Activated CD8-positive, alpha-beta memory T cell treated with anti-CD3 and anti-CD28 coated beads, Interleukin-2, amount 50 U/mL, for 48 hours (primary cell): ENCODE results near the gene ZNF710.

Experiments used
- DNase-seq: peaks from one replicate; pipeline ENCODE4 v3.0.0-alpha.2; 2020

ZNF710 gene

DNA sequence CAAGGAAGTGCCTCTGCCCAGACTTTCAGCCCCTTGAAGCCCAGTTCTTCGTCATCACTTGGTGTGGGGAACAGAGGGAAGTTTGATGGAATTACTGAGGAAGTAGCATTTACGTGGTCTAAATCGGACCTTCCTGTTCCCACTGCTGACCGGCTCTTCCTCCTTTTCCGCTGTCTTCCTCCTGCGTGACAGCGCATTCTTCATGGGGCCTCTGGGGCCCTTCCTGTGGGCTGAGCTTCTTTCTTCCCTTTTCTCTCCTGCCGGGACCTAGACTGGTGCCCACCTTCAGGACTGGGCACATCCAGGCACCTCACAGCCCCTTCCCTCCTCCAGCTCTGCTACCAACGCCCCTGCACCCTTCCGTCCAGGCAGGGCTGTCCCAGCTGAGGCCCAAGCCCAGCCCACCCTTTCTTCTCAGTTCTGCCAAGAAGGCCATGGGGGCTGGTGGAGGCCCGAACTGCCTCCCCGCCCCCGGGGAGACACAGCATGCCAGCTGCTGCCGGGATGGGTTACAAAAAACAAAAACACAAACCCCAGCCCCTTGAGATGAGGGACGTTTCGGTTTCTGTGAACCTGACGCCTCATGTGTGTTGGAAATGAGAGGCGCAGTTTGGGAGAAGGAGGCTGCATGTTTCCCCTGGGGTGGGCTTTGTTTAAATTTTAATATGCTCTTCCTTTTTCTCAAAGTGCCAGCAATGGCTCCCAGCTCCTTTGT lies 19.1 kb downstream of the ZNF710 start:
- DNase-seq, result peak; percentile 33

DNA sequence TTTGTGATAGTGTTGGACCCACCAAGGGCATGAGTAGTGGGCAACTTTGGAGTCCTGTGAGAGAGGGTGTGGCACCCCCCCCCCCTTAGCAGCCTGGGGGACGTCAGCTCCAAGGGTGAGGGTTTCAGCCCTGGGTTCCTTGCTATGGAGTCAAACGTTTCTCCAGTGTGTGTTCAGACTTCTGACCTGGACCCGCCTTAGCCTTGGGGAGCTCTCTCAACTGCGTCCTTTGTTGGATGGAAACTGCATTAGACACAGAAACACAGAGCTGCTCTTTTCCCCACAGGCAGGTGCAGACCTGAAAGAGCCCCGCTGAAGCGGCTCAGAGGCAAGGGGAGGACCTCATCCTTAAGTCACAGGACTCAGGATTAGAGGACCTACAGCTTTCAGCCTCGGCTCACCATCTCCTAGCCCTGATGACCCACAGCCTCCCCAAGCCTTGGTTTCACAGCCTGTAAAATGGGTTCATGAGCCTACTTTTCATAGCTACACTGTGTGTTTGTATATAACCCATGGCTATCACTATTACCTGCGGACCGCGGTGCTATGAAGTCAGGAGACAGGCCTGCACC lies 19.9 kb downstream of the ZNF710 start:
- peak; percentile 25 for DNase-seq

DNA sequence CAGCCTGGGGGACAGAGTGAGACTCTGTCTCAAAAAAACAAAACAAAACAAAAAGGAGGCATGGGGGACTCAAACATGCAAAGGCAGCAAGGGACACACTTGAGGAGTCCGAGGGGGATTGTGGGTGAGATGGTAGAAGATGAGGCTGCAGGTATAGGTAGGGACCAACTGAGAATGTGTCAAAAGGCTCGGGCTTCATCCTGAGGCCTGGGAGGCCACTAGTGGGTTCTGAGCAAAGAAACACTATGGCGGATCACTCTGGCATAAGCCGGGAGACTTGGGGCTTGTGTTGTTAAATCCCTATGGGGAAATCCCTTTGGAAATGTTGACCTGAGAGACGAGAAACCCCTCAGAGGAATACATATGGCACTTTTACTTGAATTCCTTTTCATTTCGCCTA lies 21.2 kb downstream of the ZNF710 start:
- DNase-seq, result no peak

DNA sequence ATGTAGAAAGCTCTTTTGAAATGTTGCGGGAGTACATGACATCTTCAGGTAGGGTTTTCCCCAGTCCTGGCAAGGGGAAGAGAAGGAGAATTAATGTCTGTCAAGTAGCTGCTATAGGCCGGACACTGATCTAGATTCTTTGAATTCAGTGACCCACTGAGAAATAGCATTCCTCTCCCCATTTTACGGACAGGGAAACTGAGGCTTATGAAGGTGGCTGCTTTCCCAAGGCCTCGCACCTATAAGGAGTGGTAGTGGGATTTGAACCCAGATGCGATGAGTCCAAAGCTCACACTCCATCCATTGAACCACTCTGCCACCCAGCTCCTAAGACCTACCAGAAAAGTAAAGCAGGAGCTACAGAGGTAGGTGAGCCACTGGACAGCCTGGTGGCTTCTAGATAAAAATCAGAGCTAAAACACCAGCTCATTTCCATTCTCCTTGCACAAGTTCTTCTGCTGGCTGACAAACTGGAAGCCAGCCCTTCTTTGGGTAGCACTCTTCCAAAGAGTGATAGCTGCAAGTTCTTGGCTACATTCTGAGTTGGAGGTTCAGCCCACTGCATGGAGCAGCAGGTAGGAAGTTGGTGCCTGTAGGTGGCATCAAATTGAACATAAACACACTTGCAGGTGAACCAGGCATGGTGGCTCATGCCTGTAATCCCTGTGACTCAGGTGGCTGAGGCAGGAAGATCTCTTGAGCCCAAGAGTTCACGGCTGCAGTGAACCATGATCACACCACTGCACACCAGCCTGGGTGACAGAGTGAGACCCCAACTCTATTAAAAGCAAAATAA lies 22.0 kb downstream of the ZNF710 start:
- peak; percentile 40 for DNase-seq

DNA sequence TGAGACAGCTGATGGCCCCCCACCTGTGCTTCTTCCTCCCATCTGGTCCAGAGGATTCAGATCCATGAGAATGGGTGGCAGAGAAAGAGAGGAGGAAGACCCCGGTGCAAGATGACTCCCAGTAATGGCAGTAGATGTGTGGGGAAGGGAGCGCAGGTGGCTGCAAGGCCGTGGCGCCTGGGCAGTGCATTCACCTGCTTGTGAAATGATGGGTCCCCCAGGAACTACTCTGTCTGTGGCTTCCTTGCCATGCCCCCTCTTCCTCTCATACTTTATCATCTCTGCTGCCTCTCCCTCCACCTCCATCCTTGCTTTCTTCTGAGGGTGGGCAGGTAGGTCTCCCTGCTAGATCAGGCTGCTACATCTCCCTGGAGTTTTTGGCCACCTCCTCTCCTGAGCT lies 23.3 kb downstream of the ZNF710 start:
- no peak for DNase-seq

DNA sequence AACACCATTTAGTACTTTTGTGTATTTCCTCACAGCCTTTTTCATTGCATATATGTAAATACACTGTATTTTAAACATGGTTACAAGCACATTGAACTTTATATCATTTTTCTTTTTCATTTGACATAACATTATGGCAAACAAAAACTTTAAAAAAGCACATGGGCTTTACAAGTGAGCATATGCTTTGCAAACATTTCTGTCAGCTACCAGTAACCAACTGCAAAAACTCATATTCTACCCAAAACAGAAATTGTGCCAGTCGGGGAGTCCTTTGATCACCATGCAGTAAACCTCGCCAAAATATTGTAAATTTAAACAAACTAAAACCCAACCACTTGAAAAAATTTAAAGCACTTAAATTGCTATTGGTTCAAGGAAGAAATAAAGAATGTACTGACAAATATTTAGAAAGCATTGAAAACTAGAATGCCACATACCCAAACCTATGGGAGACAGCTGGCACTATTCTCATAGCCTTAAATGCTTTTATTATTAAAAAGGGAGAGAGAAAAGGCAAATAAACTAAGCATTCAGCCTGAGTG lies 24.4 kb downstream of the ZNF710 start:
- no peak for DNase-seq

DNA sequence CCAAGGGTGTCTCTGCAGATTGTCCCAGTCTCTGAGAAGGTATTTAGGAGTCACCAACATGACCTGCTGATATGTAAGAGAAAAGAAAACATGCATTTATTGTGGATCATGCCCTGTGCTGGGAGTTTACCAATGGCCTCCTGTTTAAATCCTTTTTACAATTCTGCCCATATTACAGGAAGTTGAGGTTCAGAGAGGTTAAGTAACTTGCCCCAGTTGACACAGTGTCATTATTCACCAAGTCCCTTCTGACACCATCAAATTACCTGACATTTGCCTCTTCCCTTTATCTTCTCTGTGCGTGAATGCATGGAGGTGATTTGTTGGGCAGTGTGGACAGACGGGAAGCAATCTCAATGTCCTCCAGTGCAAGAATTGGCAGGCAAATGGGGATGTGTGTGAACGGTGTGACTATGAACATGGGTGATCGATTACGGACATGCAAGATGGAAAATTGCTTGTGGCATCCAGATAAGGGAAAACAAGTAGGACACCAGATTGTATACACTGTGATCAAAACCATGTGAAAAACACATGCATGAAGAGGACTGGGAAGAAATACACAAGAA lies 27.3 kb downstream of the ZNF710 start:
- DNase-seq, result no peak

DNA sequence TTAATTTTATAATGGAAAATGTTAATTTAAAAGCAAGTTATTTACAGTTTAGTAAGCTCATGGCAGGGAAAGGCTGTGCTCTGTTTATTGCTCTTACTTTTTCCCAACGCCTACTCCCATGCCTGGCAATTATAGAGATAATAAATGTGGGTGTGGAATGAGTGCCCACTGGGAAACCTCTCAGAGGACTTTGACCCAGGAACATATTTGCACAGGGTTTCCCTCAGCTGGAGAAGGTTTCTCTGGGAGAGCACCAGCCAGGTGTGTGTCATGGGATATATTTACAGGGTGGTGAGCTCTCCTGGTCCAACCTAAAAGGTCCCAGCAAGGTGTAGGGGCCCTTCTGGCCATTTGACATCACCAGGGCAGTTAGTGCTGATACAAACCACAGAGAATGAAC lies 27.9 kb downstream of the ZNF710 start:
- no peak for DNase-seq

DNA sequence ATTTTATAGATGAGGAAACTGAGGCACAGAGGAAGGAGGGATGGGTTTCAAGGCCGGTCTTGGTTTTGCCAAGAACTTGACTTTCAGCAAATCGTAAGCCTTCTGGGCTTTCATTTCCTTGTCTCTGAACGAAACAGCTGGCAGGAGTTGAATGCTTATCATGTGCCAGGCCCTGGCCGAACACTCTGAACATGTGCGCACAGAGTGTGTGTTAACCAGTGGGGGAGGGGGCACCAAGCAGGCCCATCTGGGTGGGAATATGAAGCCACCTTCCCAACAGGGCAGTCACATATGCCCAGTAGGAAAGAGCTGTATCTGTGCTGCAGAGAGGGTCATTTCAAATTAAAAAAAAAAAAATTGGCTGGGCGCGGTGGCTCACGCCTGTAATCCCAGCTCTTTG lies 29.3 kb downstream of the ZNF710 start:
- DNase-seq, result no peak

DNA sequence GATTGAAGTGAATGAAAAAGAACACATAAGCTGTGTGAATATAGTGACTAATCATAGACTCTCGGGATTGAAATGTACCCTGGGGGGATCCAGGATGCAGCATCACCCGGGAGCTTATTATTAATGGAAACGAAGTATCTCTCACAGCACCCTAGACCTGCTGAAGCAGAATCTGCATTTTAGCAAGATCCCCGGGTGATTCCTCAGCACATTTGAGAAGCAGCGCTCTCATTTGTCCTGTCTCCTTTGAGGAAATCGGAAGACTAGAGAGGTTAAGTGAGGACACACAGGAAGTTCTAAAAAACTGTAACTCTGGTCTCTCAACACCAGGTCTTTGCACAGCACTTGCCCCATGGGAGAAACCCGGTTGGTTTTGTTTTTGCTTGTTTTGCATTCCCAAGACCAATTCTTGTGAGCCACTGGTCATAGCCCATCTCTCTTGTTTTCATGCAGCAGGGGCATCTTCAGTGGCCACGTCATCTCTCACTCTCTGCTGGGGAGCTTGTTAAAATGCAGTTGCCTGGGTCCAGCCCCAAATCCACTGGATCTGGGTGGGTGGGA lies 30.2 kb downstream of the ZNF710 start:
- DNase-seq, result no peak

DNA sequence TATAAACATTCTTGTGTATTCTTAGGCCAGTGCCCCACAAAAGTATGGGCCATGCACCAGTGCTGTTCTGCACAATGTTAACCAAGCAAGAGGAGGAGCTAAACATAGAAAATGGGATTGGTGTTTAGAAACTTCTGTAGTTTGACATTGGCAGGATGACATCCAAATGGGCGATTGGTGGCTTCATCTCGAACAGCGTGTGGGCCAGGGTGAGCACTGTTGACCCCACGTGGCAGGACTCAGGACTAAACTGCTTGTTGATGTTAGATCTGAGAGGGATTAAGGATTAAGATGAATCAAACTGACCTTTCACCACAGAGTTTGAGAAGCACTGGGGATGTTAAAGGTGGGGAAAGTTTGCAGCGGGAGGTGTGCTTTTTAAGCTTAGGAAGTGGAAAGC lies 31.9 kb downstream of the ZNF710 start:
- no peak for DNase-seq

DNA sequence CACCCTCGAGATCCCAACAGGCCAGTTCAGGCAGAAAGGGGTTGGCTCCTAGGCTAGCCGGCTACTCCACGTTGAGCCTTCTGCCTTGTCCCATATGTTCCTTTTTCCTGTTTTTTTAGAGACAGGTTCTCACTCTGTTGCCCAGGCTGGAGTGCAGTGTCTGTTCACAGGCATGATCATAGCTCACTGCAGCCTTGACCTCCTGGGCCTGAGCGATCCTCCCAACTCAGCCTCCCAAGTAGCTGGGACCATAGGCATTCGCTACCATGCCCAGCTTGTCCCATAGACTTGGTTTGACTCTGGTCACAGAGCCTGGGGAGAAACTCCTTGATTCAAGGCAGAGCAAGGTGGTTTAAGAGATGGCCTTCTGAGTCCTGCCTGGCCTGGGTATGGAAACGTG lies 32.3 kb downstream of the ZNF710 start:
- DNase-seq, result no peak

DNA sequence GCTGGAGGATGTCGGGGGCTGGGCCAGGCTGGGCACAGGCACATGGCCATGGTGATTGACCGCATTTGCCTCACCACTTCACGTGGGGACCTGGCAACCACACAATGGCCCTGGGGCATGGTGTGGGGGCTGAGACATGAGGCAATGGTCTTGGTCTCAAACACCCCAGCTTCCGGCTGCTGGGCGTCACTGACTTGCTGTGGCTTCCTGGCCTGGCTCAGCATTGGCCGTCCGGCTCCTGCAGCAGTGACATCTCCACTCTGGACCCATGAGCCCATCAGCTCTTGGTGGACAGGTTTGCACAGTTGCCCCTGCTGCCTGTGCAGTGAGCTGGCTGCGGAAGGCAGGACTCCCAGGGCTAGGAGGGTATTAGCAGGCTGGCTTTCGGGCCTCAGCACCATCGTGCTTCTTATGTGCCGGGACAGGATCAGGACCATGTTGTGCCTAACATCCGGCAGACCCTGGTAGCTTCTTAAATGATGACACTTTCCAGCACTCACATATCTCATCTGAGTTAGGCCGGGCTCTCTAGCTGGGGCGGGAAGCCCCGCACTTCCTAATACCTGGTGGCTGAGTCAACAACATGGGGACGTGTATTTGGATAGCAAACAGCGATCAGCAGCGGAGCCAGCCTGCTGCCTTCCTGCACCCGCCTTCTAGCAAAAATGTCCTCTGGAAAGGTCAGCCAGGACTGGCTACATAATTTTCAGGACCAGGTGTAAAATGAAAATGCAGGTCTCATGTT lies 34.1 kb downstream of the ZNF710 start:
- no peak for DNase-seq

DNA sequence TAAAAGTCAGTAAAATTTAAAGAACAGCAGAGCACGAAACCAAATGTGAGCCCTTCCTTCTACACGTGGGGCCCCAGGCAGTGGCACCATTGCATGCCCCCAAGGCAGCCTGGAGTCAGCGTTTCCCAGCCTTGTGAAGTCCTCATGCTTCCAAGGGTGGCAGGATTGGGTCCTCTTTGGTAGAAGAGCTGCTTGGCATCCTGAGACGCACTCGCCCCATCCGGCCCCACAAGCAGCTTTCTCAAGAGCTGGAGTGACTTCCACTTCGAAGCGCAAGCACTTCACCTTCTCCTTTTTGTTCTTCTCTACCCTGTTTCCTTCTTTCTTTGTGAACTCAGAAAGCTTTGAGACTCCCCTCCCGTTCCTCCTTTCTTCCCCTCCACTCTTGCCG lies 34.7 kb downstream of the ZNF710 start:
- no peak for DNase-seq

DNA sequence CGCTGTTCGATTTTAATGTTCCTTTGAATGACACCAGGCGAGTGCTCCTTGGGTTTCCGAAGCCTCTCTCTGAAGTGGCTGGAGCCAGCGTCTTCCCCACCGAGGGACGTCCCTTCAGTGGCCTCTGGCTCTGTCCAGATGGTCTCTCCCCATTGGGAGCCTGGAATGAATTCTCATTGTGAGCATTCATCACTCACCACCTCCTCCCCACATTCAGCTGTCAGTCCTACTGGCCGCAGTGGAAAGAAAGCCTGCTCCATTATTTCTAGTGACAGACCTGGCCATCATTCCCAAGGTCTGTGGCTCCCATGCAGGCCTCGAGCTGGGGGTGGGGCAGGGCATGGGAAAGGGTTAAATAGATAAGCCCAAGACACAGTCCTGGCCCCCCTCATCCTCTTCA lies 35.2 kb downstream of the ZNF710 start:
- no peak for DNase-seq

DNA sequence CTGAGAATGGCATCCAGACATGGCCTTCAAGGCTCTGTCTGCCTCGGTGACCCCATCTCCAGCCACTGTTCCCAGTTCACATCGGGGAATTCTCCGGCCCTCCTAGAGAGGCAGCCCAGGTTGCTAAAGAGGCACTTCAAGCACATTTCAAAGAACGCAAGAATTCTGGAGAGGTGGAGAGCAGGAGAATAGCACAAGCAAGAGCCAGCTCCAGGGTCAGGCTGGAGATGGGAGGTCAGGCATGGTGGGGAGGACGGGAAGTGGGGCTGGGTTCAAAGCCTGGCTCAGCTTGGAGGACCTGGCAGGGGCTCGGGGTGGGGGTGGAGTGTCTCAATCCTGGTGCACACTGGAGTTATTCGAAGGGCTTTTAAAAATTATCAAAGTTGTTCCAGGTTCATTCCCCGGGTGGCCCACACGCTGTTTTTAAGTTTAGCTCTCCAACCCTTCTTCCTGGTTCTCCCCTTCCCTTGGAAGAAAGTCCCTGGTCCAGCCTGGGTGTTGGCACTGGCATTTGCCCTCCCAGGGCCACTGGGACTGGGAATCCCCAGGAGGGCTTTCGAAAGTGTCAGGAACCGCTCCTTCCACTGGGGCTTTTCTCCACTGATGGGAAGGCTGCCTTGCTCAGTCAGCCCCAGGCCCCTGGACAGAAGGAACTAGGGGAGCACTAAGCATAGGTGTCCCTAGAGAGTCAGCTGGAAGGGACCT lies 35.8 kb downstream of the ZNF710 start:
- no peak for DNase-seq

DNA sequence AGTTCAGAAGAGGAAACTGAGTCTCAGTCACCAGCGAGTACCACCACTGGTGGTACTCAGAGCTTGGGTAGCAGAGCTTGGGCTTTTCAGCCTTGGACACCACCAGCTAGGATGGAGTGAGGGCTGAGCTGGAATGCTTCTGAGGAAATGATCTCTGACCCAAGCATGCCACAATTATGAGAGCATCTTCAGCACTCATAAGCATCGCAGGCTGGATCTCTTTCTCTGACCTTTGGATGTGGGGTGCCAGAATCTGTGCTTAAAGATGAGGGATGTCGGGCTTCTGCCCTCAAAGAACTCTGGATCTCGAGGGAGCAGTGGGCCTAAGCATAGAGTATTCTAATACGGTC lies 36.4 kb downstream of the ZNF710 start:
- DNase-seq, result no peak

DNA sequence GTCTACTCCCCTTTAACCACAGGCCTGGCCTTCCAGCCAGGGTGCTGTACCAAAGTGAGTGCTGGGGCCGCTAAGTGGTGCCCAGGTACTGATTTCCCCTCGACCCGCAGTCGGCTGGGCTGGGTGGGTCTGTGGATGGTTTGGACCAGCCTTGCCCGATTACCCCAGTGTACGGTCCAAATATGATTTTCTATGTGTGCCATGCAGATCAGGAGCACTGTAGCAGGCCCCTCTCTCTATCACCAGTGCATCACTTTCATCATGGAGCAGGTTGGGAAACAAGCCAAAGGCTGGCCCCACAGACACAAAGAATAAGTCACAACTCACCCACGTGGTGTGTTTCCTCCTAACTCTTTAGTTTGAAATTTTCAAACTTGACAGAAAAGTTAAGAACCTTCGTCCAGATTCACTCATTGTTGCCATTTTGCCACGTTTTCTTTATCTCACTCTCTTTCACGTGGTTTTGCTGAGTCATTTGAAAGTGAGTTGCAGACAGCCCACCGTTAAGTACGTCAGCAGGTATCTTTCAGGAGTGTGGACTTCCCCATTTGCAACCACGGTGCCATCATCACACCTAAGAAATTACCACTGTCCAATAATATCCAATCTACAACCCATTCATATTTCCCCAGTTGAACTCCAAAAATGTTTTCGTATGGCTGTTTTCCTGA lies 37.0 kb downstream of the ZNF710 start:
- DNase-seq, result no peak

DNA sequence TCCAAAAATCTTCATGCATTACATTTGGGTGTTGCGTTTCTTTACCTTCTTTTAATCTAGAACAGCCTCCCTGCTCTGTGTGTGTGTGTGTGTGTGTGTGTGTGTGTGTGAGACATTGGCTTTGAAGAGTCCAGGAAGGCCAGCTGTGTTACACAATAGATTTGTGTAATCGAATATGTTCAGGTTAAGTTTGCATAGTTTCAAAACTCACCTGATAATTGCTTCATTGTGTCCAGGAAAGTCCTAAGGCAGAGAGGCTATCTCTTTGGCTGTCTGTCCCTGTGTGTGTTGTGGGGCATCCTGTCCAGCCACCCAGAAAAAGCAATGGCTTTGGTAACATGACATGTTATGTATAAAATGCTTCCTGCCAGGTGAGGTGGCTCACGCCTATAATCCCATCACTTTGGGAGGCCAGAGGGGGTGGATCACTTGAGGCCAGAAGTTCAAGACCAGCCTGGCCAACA lies 37.5 kb downstream of the ZNF710 start:
- no peak for DNase-seq

DNA sequence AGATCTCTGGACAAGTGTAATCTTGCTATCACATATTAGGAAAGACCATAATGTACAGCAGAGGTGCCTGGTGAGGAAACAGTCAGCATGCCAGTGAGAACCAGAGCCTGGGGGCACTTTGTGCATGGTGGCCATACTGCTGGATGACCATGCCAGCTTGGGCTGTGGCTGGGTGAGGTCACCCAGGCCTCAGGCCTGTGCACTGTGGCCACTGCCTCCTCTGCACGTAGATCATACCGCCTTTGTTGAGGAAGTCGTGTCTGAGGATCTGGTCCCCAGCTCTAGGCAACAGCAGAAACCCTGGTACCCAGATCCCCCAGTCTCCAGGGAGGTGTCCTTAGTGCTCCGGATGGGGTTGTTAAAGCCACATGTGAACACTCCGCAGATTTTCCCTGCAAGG lies 38.9 kb downstream of the ZNF710 start:
- DNase-seq, result no peak

DNA sequence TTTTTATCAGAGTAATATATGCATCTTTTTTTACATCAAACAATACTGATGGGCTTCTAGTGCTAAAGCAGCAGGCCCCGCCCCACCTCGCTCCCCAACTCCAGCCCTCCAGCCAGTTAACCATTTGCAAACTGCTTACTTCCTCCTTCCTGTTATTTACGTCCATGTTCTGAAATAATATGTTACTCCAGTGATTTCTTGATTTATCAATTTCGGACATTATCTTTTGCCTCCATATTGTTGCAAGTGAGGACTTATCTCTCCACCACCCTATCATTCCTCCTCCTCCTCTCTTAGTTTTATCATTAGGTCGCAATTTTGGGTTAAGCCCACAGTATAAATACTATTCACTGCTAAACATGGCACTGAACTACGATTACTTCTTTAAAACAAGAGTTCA lies 39.5 kb downstream of the ZNF710 start:
- no peak for DNase-seq
